ENCODE data around the gene MAP2K6. TPM values are rescaled to one million over a fixed set of nuclear protein-coding genes. Genes with fewer than 3 reads are reported as not detected.
"Not testable (repeated sequence)": the region's sequence is repeated elsewhere in the genome, so short reads cannot be mapped to it uniquely, and the experiment has no call there.

MAP2K6 gene
- total RNA-seq, 1 experiment from 2014 or later, result 1.2 TPM

- DNase-seq (ENCODE audit: low read depth), result no peak
These were observed 40.5 kb downstream of the MAP2K6 start for GRCh38 chr17:69455040-69455439.

- DNase-seq (ENCODE audit: low read depth), result no peak
These were observed 43.1 kb downstream of the MAP2K6 start for GRCh38 chr17:69457603-69458002.

- no peak for DNase-seq (ENCODE audit: low read depth)
These were observed 46.7 kb downstream of the MAP2K6 start for GRCh38 chr17:69460963-69461922.

GRCh38 chr17:69461951-69462369 is 47.5 kb downstream of the MAP2K6 start:
- DNase-seq (ENCODE audit: low read depth), result no peak

- no peak for DNase-seq (ENCODE audit: low read depth)
These were observed 48.4 kb downstream of the MAP2K6 start for GRCh38 chr17:69462882-69463281.

- DNase-seq (ENCODE audit: low read depth), result no peak
These were observed 52.0 kb downstream of the MAP2K6 start for GRCh38 chr17:69466451-69466850.

- no peak for DNase-seq (ENCODE audit: low read depth)
These were observed 52.6 kb downstream of the MAP2K6 start for GRCh38 chr17:69466905-69467667.

GRCh38 chr17:69468207-69468606 is 53.7 kb downstream of the MAP2K6 start:
- DNase-seq (ENCODE audit: low read depth), result no peak

- DNase-seq (ENCODE audit: low read depth), result no peak
These were observed 56.2 kb downstream of the MAP2K6 start for GRCh38 chr17:69470702-69471101.

GRCh38 chr17:69471406-69471805 is 56.9 kb downstream of the MAP2K6 start:
- DNase-seq (ENCODE audit: low read depth), result no peak

GRCh38 chr17:69473841-69474831 is 59.6 kb downstream of the MAP2K6 start:
- DNase-seq (ENCODE audit: low read depth), result no peak

GRCh38 chr17:69477204-69477902 is 62.9 kb downstream of the MAP2K6 start:
- DNase-seq (ENCODE audit: low read depth), result no peak

- no peak for DNase-seq (ENCODE audit: low read depth)
These were observed 63.4 kb downstream of the MAP2K6 start for GRCh38 chr17:69477903-69478266.

- DNase-seq (ENCODE audit: low read depth), result no peak
These were observed 64.4 kb downstream of the MAP2K6 start for GRCh38 chr17:69478916-69479315.

- DNase-seq (ENCODE audit: low read depth), result not testable (repeated sequence)
These were observed 65.3 kb downstream of the MAP2K6 start for GRCh38 chr17:69479756-69480155.

- no peak for DNase-seq (ENCODE audit: low read depth)
These were observed 65.7 kb downstream of the MAP2K6 start for GRCh38 chr17:69480245-69480644.

- DNase-seq (ENCODE audit: low read depth), result no peak
These were observed 70.8 kb downstream of the MAP2K6 start for GRCh38 chr17:69485251-69485661.

GRCh38 chr17:69485901-69486643 is 71.6 kb downstream of the MAP2K6 start:
- no peak for DNase-seq (ENCODE audit: low read depth)

GRCh38 chr17:69486779-69487637 is 72.5 kb downstream of the MAP2K6 start:
- no peak for DNase-seq (ENCODE audit: low read depth)

All from M059J (cell line).